HEK293 (cell line): Measurements from ENCODE around the gene BAIAP2.

Experiments
- AEBP2 ChIP-seq: fragments of 450-650 bp; formaldehyde crosslinking; IDR thresholded peaks from 2 replicates; pipeline ENCODE4 v1.5.1; 2016; ENCODE audit warnings: missing biosample characterization, missing genetic modification characterization, borderline replicate concordance
- EGR2 ChIP-seq: fragments of 450-650 bp; formaldehyde crosslinking; IDR thresholded peaks from 2 replicates; pipeline ENCODE4 v1.5.1; 2016; ENCODE audit warnings: low read depth, missing biosample characterization, missing genetic modification characterization
- GLI2 ChIP-seq: fragments of 450-650 bp; formaldehyde crosslinking; IDR thresholded peaks from 2 replicates; pipeline ENCODE4; 2017; ENCODE audit warnings: missing biosample characterization, missing genetic modification characterization, low read depth, borderline replicate concordance
- HOXC10 ChIP-seq: sonication (generic); formaldehyde crosslinking; IDR thresholded peaks from 2 replicates; pipeline ENCODE4 v1.8.1; 2023; ENCODE audit warnings: mild to moderate bottlenecking, missing genetic modification reagents
- PBX3 ChIP-seq: sonication (generic); formaldehyde crosslinking; IDR thresholded peaks from 2 replicates; pipeline ENCODE4 v1.8.1; 2022; ENCODE audit warnings: mild to moderate bottlenecking, moderate library complexity, missing genetic modification reagents
- PRDM10 ChIP-seq: fragments of 450-650 bp; formaldehyde crosslinking; IDR thresholded peaks from 2 replicates; pipeline ENCODE4 v1.5.1; 2016; ENCODE audit warnings: missing biosample characterization, missing genetic modification characterization
- PRDM4 ChIP-seq: fragments of 450-650 bp; formaldehyde crosslinking; IDR thresholded peaks from 2 replicates; pipeline ENCODE4 v1.5.1; 2017; ENCODE audit warnings: missing biosample characterization, missing genetic modification characterization
- ZBTB7A ChIP-seq: fragments of 450-650 bp; formaldehyde crosslinking; IDR thresholded peaks from 2 replicates; pipeline ENCODE4 v1.5.1; 2016; ENCODE audit warnings: low read depth, missing biosample characterization, missing genetic modification characterization
- ZFP3 ChIP-seq: fragments of 450-650 bp; formaldehyde crosslinking; IDR thresholded peaks from 2 replicates; pipeline ENCODE4 v1.5.1; 2016; ENCODE audit warnings: low read depth, missing biosample characterization, missing genetic modification characterization
- ZFP69B ChIP-seq: fragments of 450-650 bp; formaldehyde crosslinking; IDR thresholded peaks from 2 replicates; pipeline ENCODE4 v1.5.1; 2016; ENCODE audit warnings: missing biosample characterization, missing genetic modification characterization
- ZNF16 ChIP-seq: fragments of 450-650 bp; formaldehyde crosslinking; IDR thresholded peaks from 2 replicates; pipeline ENCODE4 v1.5.1; 2016; ENCODE audit warnings: low read depth, missing biosample characterization, missing genetic modification characterization
- ZNF19 ChIP-seq: fragments of 450-650 bp; formaldehyde crosslinking; IDR thresholded peaks from 2 replicates; pipeline ENCODE4; 2016; ENCODE audit warnings: missing biosample characterization, missing genetic modification characterization, low read depth
- ZNF211 ChIP-seq: fragments of 450-650 bp; formaldehyde crosslinking; IDR thresholded peaks from 2 replicates; pipeline ENCODE4 v1.5.1; 2016; ENCODE audit warnings: low read depth, missing biosample characterization, missing genetic modification characterization
- ZNF280D ChIP-seq: fragments of 450-650 bp; formaldehyde crosslinking; IDR thresholded peaks from 2 replicates; pipeline ENCODE4 v1.5.1; 2016; ENCODE audit warnings: missing biosample characterization, missing genetic modification characterization
- ZNF292 ChIP-seq: fragments of 450-650 bp; formaldehyde crosslinking; IDR thresholded peaks from 2 replicates; pipeline ENCODE4 v1.5.1; 2016; ENCODE audit warnings: low read depth, missing biosample characterization, missing genetic modification characterization, borderline replicate concordance
- ZNF423 ChIP-seq: fragments of 450-650 bp; formaldehyde crosslinking; IDR thresholded peaks from 2 replicates; pipeline ENCODE4 v1.5.1; 2016; ENCODE audit warnings: missing biosample characterization, missing genetic modification characterization
- ZNF426 ChIP-seq: fragments of 450-650 bp; formaldehyde crosslinking; IDR thresholded peaks from 2 replicates; pipeline ENCODE4 v1.5.1; 2017; ENCODE audit warnings: missing biosample characterization, missing genetic modification characterization, mild to moderate bottlenecking, inconsistent platforms, moderate library complexity
- ZNF530 ChIP-seq: fragments of 450-650 bp; formaldehyde crosslinking; IDR thresholded peaks from 2 replicates; pipeline ENCODE4 v1.5.1; 2016; ENCODE audit warnings: low read depth, missing biosample characterization, missing genetic modification characterization
- ZNF624 ChIP-seq: fragments of 450-650 bp; formaldehyde crosslinking; IDR thresholded peaks from 2 replicates; pipeline ENCODE4 v1.5.1; 2017; ENCODE audit warnings: missing biosample characterization, missing genetic modification characterization
- ZNF629 ChIP-seq: fragments of 450-650 bp; formaldehyde crosslinking; IDR thresholded peaks from 2 replicates; pipeline ENCODE4 v1.5.1; 2017; ENCODE audit warnings: missing biosample characterization, missing genetic modification characterization
- ZNF692 ChIP-seq: fragments of 450-650 bp; formaldehyde crosslinking; IDR thresholded peaks from 2 replicates; pipeline ENCODE4 v1.5.1; 2016; ENCODE audit warnings: missing biosample characterization, missing genetic modification characterization
- ZSCAN4 ChIP-seq: fragments of 450-650 bp; formaldehyde crosslinking; IDR thresholded peaks from 2 replicates; pipeline ENCODE4 v1.5.1; 2017; ENCODE audit warnings: missing biosample characterization, missing genetic modification characterization
- ZXDB ChIP-seq: fragments of 450-650 bp; formaldehyde crosslinking; IDR thresholded peaks from 2 replicates; pipeline ENCODE4 v1.5.1; 2016; ENCODE audit warnings: missing biosample characterization, missing genetic modification characterization

BAIAP2 gene

GRCh38 chr17:81164371-81165245 is 129.7 kb downstream of the BAIAP2 start (continued):
- TF ChIP-seq AEBP2 (tag by site-specific recombination) (no peak), HOXC10 (CRISPR knock-in tag) (no peak), ZNF423 (peak; percentile 57), ZNF629 (tag by site-specific recombination) (no peak), ZXDB (tag by site-specific recombination) (no peak), PRDM10 (tag by site-specific recombination) (no peak), ZNF624 (tag by site-specific recombination) (no peak), PBX3 (CRISPR knock-in tag) (peak; percentile 2; the same call in 1 of the 2 replicates), ZNF292 (tag by site-specific recombination) (no peak), ZBTB7A (tag by site-specific recombination) (no peak), ZNF280D (tag by site-specific recombination) (no peak), ZFP3 (tag by site-specific recombination) (no peak), PRDM4 (tag by site-specific recombination) (no peak), ZNF16 (tag by site-specific recombination) (no peak), ZFP69B (no peak; the same call in 1 of the 2 replicates), ZSCAN4 (tag by site-specific recombination) (no peak), GLI2 (tag by site-specific recombination) (no peak), ZNF426 (no peak), ZNF530 (tag by site-specific recombination) (no peak), EGR2 (peak; percentile 51), ZNF211 (tag by site-specific recombination) (no peak), ZNF19 (no peak), ZNF692 (tag by site-specific recombination) (no peak; the same call in 1 of the 2 replicates)
